HG03280 (cell line): Measurements from ENCODE around the gene RALY.
"Not testable (repeated sequence)": the region's sequence is repeated elsewhere in the genome, so short reads cannot be mapped to it uniquely, and the experiment has no call there.

Experiments used
- ATAC-seq: cut with Tn5 transposase; IDR thresholded peaks from one replicate; pipeline ENCODE4 v1.9.1; 2021; ENCODE audit warnings: mild to moderate bottlenecking, moderate library complexity; ENCODE audit not compliant: unreplicated experiment

RALY gene

GRCh38 chr20:34015401-34016335, 22.0 kb downstream of the RALY start:
- ATAC-seq = no peak

- no peak for ATAC-seq
These were observed 23.0 kb downstream of the RALY start for GRCh38 chr20:34016736-34017135.

- no peak for ATAC-seq
These were observed 23.9 kb downstream of the RALY start for GRCh38 chr20:34017610-34018009.

GRCh38 chr20:34018166-34018565, 24.5 kb downstream of the RALY start:
- ATAC-seq = no peak

- ATAC-seq = no peak
These were observed 28.6 kb downstream of the RALY start for GRCh38 chr20:34022151-34022838.

- no peak for ATAC-seq
These were observed 29.1 kb downstream of the RALY start for GRCh38 chr20:34022839-34023234.

GRCh38 chr20:34023937-34024722, 30.4 kb downstream of the RALY start:
- ATAC-seq = no peak

GRCh38 chr20:34024723-34025351, 31.1 kb downstream of the RALY start:
- ATAC-seq = no peak

GRCh38 chr20:34028013-34028412, 34.3 kb downstream of the RALY start:
- not testable (repeated sequence) for ATAC-seq

GRCh38 chr20:34029415-34029814, 35.7 kb downstream of the RALY start:
- ATAC-seq = no peak

GRCh38 chr20:34030456-34030855, 36.7 kb downstream of the RALY start:
- ATAC-seq = no peak

GRCh38 chr20:34033903-34034302, 40.2 kb downstream of the RALY start:
- no peak for ATAC-seq

GRCh38 chr20:34037121-34037520, 43.4 kb downstream of the RALY start:
- ATAC-seq = no peak

- no peak for ATAC-seq
These were observed 44.1 kb downstream of the RALY start for GRCh38 chr20:34037767-34038166.

GRCh38 chr20:34040300-34040995, 46.7 kb downstream of the RALY start:
- no peak for ATAC-seq

GRCh38 chr20:34041226-34041625, 47.5 kb downstream of the RALY start:
- no peak for ATAC-seq

GRCh38 chr20:34042262-34042661, 48.6 kb downstream of the RALY start:
- no peak for ATAC-seq

- no peak for ATAC-seq
These were observed 49.3 kb downstream of the RALY start for GRCh38 chr20:34043025-34043424.

- ATAC-seq = no peak
These were observed 51.6 kb downstream of the RALY start for GRCh38 chr20:34045294-34045693.
